Measurements from ENCODE around the gene ENTPD3. TPM values are rescaled to one million over a fixed set of nuclear protein-coding genes. Genes with fewer than 3 reads are reported as not detected.
"Not testable (repeated sequence)": the region's sequence is repeated elsewhere in the genome, so short reads cannot be mapped to it uniquely, and the experiment has no call there.

Gene ENTPD3
- total RNA-seq, 1 experiment from 2014 or later: 0.50 TPM

DNA sequence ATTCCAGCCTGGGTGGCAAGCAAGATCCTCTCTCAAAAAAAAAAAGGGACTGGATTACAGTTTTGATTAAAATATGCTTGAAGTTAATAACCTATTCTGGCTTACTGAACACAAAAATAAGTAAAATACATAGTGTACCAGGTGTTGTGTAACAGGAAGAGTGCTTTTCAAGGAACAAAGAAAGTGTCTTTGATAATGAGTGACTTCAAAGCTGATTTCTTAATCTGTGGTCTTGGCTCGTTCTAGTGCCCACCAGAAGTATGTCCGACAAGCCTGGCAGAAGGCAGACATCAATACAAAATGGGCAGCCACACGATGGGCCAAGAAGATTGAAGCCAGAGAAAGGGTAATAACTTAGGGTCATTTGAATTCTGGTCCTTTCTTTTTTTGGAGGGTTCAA lies 74.2 kb downstream of the ENTPD3 start:
- H3K27ac Mint-ChIP-seq: no peak overlapping the region
- ATAC-seq (no peak), DNase-seq (ENCODE audit: low spot score) (no peak)
- H3K4me1 Mint-ChIP-seq: peaks cover 24% of the 10 kb centered on the region
- CTCF ChIA-PET: no interaction called here
- TF ChIP-seq SMAD3 (CRISPR knock-in tag; IDR thresholded peaks at IDR 0.05; ENCODE audit: borderline replicate concordance) (no peak), NFE2L1 (CRISPR knock-in tag; IDR thresholded peaks at IDR 0.05) (no peak), CBFB (CRISPR knock-in tag; IDR thresholded peaks at IDR 0.05; ENCODE audit: low read depth) (no peak), ZNF121 (CRISPR knock-in tag; IDR thresholded peaks at IDR 0.05) (no peak), JUN (CRISPR knock-in tag; IDR thresholded peaks at IDR 0.05) (no peak), GRHL2 (CRISPR knock-in tag; IDR thresholded peaks at IDR 0.05; ENCODE audit: insufficient replicate concordance, severe bottlenecking) (no peak), ZBTB21 (CRISPR knock-in tag; IDR thresholded peaks at IDR 0.05; ENCODE audit: borderline replicate concordance) (no peak), PRRX2 (CRISPR knock-in tag; IDR thresholded peaks at IDR 0.05) (no peak), NR2C2 (CRISPR knock-in tag; IDR thresholded peaks at IDR 0.05) (no peak)
- TF ChIP-seq, protein P1, sequence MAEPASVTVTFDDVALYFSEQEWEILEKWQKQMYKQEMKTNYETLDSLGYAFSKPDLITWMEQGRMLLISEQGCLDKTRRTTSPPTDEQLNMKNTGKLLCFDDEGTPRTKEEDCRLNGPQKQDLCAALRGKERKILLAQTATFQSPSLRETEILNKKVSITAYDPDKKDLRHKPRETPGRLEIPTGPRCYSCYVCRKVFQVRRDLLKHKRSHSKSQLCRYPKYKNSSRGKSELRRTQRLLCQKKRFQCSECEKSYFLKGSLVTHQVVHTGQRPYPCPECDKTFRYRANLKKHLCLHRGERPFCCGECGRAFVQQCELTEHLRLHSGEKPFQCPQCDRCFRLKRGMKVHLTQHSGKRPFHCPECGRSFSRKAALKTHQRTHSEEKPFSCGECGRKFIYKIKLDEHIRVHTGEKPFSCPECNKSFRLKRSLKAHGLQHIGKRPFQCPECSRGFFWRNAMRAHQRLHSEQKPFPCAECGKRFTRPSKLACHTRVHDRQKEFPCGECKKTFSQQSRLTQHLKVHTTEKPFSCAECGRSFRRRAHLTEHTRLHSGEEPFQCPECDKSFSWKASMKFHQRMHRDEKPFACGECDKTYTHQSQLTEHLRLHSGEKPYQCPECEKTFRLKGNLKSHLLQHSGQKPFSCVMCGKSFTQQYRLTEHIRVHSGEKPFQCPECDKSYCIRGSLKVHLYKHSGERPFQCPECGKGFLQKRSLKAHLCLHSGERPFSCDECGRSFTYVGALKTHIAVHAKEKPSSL (CRISPR knock-in tag; conservative IDR thresholded peaks at IDR 0.05): no peak
- TF ChIP-seq, protein P2, sequence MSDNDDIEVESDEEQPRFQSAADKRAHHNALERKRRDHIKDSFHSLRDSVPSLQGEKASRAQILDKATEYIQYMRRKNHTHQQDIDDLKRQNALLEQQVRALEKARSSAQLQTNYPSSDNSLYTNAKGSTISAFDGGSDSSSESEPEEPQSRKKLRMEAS (CRISPR knock-in tag; IDR thresholded peaks at IDR 0.05): no peak
- TF ChIP-seq, protein P3, sequence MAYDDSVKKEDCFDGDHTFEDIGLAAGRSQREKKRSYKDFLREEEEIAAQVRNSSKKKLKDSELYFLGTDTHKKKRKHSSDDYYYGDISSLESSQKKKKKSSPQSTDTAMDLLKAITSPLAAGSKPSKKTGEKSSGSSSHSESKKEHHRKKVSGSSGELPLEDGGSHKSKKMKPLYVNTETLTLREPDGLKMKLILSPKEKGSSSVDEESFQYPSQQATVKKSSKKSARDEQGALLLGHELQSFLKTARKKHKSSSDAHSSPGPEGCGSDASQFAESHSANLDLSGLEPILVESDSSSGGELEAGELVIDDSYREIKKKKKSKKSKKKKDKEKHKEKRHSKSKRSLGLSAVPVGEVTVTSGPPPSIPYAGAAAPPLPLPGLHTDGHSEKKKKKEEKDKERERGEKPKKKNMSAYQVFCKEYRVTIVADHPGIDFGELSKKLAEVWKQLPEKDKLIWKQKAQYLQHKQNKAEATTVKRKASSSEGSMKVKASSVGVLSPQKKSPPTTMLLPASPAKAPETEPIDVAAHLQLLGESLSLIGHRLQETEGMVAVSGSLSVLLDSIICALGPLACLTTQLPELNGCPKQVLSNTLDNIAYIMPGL (CRISPR knock-in tag; IDR thresholded peaks at IDR 0.05): no peak
- TF ChIP-seq, protein P4, sequence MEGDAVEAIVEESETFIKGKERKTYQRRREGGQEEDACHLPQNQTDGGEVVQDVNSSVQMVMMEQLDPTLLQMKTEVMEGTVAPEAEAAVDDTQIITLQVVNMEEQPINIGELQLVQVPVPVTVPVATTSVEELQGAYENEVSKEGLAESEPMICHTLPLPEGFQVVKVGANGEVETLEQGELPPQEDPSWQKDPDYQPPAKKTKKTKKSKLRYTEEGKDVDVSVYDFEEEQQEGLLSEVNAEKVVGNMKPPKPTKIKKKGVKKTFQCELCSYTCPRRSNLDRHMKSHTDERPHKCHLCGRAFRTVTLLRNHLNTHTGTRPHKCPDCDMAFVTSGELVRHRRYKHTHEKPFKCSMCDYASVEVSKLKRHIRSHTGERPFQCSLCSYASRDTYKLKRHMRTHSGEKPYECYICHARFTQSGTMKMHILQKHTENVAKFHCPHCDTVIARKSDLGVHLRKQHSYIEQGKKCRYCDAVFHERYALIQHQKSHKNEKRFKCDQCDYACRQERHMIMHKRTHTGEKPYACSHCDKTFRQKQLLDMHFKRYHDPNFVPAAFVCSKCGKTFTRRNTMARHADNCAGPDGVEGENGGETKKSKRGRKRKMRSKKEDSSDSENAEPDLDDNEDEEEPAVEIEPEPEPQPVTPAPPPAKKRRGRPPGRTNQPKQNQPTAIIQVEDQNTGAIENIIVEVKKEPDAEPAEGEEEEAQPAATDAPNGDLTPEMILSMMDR (IDR thresholded peaks at IDR 0.05): no peak
- TF ChIP-seq, protein P5, sequence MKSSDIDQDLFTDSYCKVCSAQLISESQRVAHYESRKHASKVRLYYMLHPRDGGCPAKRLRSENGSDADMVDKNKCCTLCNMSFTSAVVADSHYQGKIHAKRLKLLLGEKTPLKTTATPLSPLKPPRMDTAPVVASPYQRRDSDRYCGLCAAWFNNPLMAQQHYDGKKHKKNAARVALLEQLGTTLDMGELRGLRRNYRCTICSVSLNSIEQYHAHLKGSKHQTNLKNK (CRISPR knock-in tag; IDR thresholded peaks at IDR 0.05): no peak
- no peak overlapping the region for H3K4me3 Mint-ChIP-seq
- peaks cover 60% of the 10 kb centered on the region for H3K36me3 Mint-ChIP-seq
- H3K9me3 Mint-ChIP-seq: no peaks in the 10 kb centered on the region
- POLR2A ChIA-PET: no interaction called here
- no peaks in the 10 kb centered on the region for H3K27me3 Mint-ChIP-seq (ENCODE audit: low read depth)

DNA sequence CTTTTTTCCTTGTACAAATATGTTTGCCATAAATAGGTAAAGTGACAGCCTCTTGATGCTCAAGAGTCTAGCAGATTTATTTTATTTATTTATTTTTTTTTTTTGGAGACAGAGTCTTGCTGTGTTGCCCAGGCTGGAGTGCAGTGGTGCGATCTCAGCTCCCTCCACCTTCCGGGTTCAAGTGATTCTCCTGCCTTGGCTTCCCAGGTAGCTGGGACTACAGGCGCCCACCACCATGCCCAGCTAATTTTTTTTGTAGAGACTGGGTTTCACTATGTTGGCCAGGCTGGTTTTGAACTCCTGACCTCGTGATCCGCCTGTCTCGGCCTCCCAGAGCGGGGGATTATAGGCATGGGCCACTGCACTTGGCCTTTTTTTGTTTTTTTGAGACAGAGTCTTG lies 75.9 kb downstream of the ENTPD3 start:
- H3K9me3 Mint-ChIP-seq; CTCF ChIA-PET; H3K4me3 Mint-ChIP-seq; DNase-seq (ENCODE audit: low spot score); H3K27me3 Mint-ChIP-seq (ENCODE audit: low read depth); POLR2A ChIA-PET; H3K27ac Mint-ChIP-seq; ATAC-seq: not testable (repeated sequence)
- H3K36me3 Mint-ChIP-seq: peaks cover 56% of the 10 kb centered on the region
- peak; percentile 27; the same call in 1 of the 2 replicates for TF ChIP-seq ZNF121 (CRISPR knock-in tag; IDR thresholded peaks at IDR 0.05)
- peaks cover 22% of the 10 kb centered on the region for H3K4me1 Mint-ChIP-seq

DNA sequence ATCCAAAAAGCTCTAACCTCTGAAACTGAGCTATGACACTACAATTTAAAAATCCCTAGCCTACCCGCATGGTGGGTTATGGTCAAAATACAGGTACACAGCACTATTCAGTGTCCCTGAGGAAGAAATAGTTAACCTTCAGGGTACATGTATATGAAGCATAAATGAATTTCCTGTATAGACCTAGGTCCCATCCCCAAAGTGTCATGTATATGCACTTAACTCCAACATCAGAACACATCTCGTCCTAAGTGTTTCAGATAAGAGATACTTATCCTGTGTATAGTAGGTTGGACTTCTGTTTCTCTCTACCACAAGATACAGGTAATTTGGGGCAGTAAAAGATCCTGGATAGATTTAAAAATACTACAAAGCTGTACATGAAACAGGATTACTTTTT lies 76.6 kb downstream of the ENTPD3 start:
- H3K4me3 Mint-ChIP-seq: no peak overlapping the region
- no peak overlapping the region for H3K27ac Mint-ChIP-seq
- peaks cover 49% of the 10 kb centered on the region for H3K36me3 Mint-ChIP-seq
- H3K9me3 Mint-ChIP-seq: no peaks in the 10 kb centered on the region
- no peaks in the 10 kb centered on the region for H3K27me3 Mint-ChIP-seq (ENCODE audit: low read depth)
- peaks cover 15% of the 10 kb centered on the region for H3K4me1 Mint-ChIP-seq
- ATAC-seq (no peak), DNase-seq (ENCODE audit: low spot score) (no peak)
- CTCF ChIA-PET: no interaction called here
- POLR2A ChIA-PET: interaction anchor here (0.5 kb wide), 1 partner anchor 153 kb away, joined by 3 read pairs; no protein-coding TSS in a partner anchor
- TF ChIP-seq CBFB (CRISPR knock-in tag; IDR thresholded peaks at IDR 0.05; ENCODE audit: low read depth) (no peak), ZNF263 (CRISPR knock-in tag; IDR thresholded peaks at IDR 0.05; ENCODE audit: low read depth) (no peak), ZBTB21 (CRISPR knock-in tag; IDR thresholded peaks at IDR 0.05; ENCODE audit: borderline replicate concordance) (no peak), SMAD3 (CRISPR knock-in tag; IDR thresholded peaks at IDR 0.05; ENCODE audit: borderline replicate concordance) (no peak), NR2C2 (CRISPR knock-in tag; IDR thresholded peaks at IDR 0.05) (no peak)
- TF ChIP-seq, protein P6, sequence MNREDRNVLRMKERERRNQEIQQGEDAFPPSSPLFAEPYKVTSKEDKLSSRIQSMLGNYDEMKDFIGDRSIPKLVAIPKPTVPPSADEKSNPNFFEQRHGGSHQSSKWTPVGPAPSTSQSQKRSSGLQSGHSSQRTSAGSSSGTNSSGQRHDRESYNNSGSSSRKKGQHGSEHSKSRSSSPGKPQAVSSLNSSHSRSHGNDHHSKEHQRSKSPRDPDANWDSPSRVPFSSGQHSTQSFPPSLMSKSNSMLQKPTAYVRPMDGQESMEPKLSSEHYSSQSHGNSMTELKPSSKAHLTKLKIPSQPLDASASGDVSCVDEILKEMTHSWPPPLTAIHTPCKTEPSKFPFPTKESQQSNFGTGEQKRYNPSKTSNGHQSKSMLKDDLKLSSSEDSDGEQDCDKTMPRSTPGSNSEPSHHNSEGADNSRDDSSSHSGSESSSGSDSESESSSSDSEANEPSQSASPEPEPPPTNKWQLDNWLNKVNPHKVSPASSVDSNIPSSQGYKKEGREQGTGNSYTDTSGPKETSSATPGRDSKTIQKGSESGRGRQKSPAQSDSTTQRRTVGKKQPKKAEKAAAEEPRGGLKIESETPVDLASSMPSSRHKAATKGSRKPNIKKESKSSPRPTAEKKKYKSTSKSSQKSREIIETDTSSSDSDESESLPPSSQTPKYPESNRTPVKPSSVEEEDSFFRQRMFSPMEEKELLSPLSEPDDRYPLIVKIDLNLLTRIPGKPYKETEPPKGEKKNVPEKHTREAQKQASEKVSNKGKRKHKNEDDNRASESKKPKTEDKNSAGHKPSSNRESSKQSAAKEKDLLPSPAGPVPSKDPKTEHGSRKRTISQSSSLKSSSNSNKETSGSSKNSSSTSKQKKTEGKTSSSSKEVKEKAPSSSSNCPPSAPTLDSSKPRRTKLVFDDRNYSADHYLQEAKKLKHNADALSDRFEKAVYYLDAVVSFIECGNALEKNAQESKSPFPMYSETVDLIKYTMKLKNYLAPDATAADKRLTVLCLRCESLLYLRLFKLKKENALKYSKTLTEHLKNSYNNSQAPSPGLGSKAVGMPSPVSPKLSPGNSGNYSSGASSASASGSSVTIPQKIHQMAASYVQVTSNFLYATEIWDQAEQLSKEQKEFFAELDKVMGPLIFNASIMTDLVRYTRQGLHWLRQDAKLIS (CRISPR knock-in tag; IDR thresholded peaks at IDR 0.05; ENCODE audit: borderline replicate concordance): no peak
- TF ChIP-seq, protein P5 (CRISPR knock-in tag; IDR thresholded peaks at IDR 0.05): no peak
- TF ChIP-seq, protein P7, sequence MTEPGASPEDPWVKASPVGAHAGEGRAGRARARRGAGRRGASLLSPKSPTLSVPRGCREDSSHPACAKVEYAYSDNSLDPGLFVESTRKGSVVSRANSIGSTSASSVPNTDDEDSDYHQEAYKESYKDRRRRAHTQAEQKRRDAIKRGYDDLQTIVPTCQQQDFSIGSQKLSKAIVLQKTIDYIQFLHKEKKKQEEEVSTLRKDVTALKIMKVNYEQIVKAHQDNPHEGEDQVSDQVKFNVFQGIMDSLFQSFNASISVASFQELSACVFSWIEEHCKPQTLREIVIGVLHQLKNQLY (CRISPR knock-in tag; IDR thresholded peaks at IDR 0.05): no peak
- TF ChIP-seq, protein P8, sequence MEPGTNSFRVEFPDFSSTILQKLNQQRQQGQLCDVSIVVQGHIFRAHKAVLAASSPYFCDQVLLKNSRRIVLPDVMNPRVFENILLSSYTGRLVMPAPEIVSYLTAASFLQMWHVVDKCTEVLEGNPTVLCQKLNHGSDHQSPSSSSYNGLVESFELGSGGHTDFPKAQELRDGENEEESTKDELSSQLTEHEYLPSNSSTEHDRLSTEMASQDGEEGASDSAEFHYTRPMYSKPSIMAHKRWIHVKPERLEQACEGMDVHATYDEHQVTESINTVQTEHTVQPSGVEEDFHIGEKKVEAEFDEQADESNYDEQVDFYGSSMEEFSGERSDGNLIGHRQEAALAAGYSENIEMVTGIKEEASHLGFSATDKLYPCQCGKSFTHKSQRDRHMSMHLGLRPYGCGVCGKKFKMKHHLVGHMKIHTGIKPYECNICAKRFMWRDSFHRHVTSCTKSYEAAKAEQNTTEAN (CRISPR knock-in tag; IDR thresholded peaks at IDR 0.05): no peak

Data from WTC11 (cell line).